C4-2B (cell line): Measurements from ENCODE around the gene BRICD5.

Experiments used
- ZFX ChIP-seq: fragments of 450-650 bp; IDR thresholded peaks from 2 replicates; pipeline ENCODE4 v1.6.1; 2017
- TF ChIP-seq, protein P1 (sequence below): fragments of 450-650 bp; conservative IDR thresholded peaks from 2 replicates; pipeline ENCODE4 v1.5.1; 2017; ENCODE audit warnings: mild to moderate bottlenecking

DNA sequence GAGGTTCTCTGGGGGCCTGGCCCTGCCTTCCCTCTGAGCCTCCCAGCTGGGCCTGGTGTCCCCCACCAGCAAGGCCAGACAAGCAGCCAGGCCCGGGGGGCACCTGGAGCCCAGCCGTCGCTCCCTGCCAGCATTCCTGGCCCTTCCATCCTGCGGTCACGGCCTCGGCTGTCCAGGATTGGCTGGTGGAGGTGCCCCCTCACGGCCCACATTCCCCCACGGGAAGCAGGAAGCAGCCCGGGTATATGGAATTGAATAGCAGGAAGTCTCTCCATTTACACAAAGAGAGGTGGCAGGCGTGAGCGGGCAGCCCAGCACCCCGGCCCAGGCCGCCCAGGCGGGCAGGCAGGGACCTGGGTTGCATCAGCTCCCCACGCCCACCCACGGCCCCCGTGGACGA is 40.6 kb downstream of the BRICD5 start:
- TF ChIP-seq, protein P1, sequence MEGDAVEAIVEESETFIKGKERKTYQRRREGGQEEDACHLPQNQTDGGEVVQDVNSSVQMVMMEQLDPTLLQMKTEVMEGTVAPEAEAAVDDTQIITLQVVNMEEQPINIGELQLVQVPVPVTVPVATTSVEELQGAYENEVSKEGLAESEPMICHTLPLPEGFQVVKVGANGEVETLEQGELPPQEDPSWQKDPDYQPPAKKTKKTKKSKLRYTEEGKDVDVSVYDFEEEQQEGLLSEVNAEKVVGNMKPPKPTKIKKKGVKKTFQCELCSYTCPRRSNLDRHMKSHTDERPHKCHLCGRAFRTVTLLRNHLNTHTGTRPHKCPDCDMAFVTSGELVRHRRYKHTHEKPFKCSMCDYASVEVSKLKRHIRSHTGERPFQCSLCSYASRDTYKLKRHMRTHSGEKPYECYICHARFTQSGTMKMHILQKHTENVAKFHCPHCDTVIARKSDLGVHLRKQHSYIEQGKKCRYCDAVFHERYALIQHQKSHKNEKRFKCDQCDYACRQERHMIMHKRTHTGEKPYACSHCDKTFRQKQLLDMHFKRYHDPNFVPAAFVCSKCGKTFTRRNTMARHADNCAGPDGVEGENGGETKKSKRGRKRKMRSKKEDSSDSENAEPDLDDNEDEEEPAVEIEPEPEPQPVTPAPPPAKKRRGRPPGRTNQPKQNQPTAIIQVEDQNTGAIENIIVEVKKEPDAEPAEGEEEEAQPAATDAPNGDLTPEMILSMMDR = no peak
- no peak for TF ChIP-seq ZFX
